ENCODE results near the gene TMEM238L. TPM values are rescaled to one million over a fixed set of nuclear protein-coding genes. Genes with fewer than 3 reads are reported as not detected.

The TMEM238L gene
- total RNA-seq, 1 donor from 2014 or later, result 1.2 TPM

DNA sequence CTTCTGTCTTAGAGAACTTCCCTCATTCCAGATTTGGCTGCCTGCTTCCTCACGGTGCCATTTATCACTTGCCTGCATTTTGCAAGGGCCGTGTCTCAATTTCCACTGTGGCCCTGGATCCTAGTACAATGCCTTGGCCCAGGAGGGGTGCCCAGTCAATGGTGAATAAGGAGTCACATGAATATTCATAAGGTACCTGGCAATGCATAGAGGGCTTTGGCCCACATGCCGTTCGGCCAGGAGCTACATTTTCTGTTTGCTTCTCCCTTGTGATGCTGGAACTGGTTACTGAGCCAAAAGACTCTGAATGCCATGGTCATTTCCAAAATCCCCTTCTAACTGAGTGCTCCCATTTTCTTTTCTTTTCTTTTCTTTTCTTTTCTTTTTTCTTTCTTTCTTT, 38.8 kb upstream of the TMEM238L start:
- Histone ChIP-seq H3K4me1 (no peaks in the 10 kb centered on the region), H3K27ac (no peak overlapping the region), H3K36me3 (no peaks in the 10 kb centered on the region), H3K27me3 (no peaks in the 10 kb centered on the region), H3K9me3 (no peaks in the 10 kb centered on the region), H3K4me3 (no peak overlapping the region)
- intact Hi-C loops (cut with DNase I), result no loop called here
- TF ChIP-seq, protein P1, sequence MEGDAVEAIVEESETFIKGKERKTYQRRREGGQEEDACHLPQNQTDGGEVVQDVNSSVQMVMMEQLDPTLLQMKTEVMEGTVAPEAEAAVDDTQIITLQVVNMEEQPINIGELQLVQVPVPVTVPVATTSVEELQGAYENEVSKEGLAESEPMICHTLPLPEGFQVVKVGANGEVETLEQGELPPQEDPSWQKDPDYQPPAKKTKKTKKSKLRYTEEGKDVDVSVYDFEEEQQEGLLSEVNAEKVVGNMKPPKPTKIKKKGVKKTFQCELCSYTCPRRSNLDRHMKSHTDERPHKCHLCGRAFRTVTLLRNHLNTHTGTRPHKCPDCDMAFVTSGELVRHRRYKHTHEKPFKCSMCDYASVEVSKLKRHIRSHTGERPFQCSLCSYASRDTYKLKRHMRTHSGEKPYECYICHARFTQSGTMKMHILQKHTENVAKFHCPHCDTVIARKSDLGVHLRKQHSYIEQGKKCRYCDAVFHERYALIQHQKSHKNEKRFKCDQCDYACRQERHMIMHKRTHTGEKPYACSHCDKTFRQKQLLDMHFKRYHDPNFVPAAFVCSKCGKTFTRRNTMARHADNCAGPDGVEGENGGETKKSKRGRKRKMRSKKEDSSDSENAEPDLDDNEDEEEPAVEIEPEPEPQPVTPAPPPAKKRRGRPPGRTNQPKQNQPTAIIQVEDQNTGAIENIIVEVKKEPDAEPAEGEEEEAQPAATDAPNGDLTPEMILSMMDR (IDR thresholded peaks at IDR 0.05), result no peak
- TF ChIP-seq POLR2A (IDR thresholded peaks at IDR 0.05) (no peak), POLR2AphosphoS5 (IDR thresholded peaks at IDR 0.05; ENCODE audit: insufficient read depth in 1 of 2, low read depth in 1 of 2) (no peak)
- no peak for DNase-seq (ENCODE audit: extremely low spot score in 2 of 2)

DNA sequence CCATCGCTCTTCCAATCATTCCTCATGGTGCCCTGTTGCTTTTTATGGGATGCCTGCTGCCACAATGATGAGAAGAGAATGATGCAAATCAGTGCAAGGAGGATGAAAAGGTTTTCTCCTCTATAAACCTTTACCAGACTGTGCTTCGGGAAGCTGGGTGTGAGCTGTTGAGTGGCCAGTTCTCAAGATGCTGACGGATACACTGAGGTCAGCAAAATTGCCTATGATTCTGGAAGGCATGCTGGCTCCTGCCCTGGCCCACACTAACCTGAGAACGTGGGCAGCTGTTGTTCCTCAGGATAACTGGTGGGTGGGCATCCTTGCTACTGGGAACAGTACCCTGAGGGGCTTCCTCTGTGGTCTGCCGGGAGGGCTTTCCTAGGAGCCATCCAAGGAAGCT, 34.8 kb upstream of the TMEM238L start:
- TF ChIP-seq POLR2A (IDR thresholded peaks at IDR 0.05), result no peak
- TF ChIP-seq POLR2AphosphoS5 (IDR thresholded peaks at IDR 0.05; ENCODE audit: insufficient read depth in 1 of 2, low read depth in 1 of 2), result no peak
- TF ChIP-seq, protein P1 (IDR thresholded peaks at IDR 0.05), result no peak
- Histone ChIP-seq H3K36me3 (no peaks in the 10 kb centered on the region), H3K4me3 (no peak overlapping the region), H3K9me3 (no peaks in the 10 kb centered on the region), H3K4me1 (no peaks in the 10 kb centered on the region), H3K27me3 (no peaks in the 10 kb centered on the region), H3K27ac (no peak overlapping the region)
- intact Hi-C loops (cut with DNase I), result no loop called here
- no peak for DNase-seq (ENCODE audit: extremely low spot score in 2 of 2)

DNA sequence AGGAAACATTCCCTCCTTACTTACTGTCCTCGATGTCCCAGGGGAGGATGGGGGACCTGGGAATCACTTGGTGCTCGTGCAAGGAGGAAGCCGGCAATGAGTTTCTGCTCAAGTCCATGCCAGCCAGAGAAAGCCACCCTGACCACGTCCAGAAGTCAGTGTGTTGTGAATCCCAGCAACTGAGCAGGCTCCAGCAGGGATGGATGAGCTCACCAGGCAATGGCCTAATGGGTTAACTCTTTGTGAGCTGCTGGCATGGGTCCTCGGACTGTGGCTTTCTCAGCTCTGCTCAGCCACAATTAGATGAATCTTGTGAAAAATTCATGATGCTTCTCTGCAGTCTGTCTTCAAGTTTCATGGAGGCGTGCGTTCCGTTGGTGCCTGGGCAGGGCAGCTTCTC, 34.0 kb upstream of the TMEM238L start, which contains the start of gene PIRT:
TSS of gene PIRT (minus strand) at position 167 of the 400 bp plus-strand sequence. CDS start 12,442 bp downstream, outside the sequence.
- no peaks in the 10 kb centered on the region for H3K9me3 ChIP-seq
- no peaks in the 10 kb centered on the region for H3K4me1 ChIP-seq
- TF ChIP-seq POLR2A (IDR thresholded peaks at IDR 0.05) (no peak), POLR2AphosphoS5 (IDR thresholded peaks at IDR 0.05; ENCODE audit: insufficient read depth in 1 of 2, low read depth in 1 of 2) (no peak)
- TF ChIP-seq, protein P1 (IDR thresholded peaks at IDR 0.05), result no peak
- no peaks in the 10 kb centered on the region for H3K36me3 ChIP-seq
- no peak within 1 kb of the TSS for H3K4me3 ChIP-seq
- no peak within 1 kb of the TSS for H3K27ac ChIP-seq
- no peaks in the 10 kb centered on the region for H3K27me3 ChIP-seq
- DNase-seq (ENCODE audit: extremely low spot score in 2 of 2), result no peak
- intact Hi-C loops (cut with DNase I), result no loop called here

DNA sequence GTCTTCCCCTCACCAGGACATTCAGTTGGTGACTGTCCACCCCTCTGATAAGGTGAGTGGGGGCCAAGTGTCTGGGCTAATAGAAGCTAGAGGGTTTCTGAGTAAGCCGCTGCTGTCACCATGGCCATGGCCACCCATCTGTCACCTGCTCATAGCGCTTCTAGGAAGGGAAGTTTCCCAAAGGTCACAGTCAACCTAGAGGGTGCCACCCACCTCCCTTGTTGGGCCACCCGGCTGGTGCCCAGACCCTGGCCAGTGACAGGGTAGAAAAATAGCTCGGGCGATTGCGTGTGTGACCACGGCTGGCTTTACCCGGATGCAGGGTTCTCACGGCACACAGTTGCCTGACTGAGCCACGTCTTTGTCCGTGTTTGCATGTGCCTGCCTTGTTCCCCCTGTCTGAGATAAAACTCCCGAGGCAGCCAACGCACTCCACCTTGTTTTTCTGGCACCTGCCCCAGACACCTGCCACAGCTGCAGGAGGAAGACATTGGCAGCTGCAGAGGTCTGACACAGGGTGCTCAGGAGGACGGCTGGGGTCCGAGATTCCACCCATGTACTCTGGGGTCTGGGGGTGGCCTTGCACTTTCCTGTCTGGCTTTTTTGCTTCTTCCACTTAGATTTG, 33.2 kb upstream of the TMEM238L start:
- H3K4me1 ChIP-seq, result no peaks in the 10 kb centered on the region
- intact Hi-C loops (cut with DNase I), result no loop called here

DNA sequence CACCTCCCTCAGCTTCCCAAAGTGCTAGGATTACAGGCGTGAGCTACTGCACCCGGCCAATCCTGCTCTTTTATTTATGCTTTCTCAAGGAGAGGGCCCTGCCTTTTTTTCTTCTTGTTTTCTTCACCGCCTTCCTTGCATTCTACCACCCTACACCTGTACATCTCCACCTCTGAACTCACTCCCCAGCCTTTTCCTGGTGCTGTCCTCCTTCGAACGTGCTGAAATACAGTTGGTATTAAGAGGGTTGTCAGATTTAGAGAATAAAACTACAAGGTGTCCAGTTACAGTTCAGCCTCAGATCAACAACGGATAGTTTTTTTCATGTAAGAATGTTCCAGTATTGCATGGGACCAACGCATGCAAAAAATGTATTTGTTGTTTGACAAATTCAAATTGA, 32.2 kb upstream of the TMEM238L start:
- H3K27ac ChIP-seq, result no peak overlapping the region
- H3K9me3 ChIP-seq, result no peaks in the 10 kb centered on the region
- H3K36me3 ChIP-seq, result no peaks in the 10 kb centered on the region
- H3K27me3 ChIP-seq, result no peaks in the 10 kb centered on the region
- intact Hi-C loops (cut with DNase I), result no loop called here
- TF ChIP-seq, protein P1 (IDR thresholded peaks at IDR 0.05), result no peak
- TF ChIP-seq POLR2A (IDR thresholded peaks at IDR 0.05), result no peak
- no peak for TF ChIP-seq POLR2AphosphoS5 (IDR thresholded peaks at IDR 0.05; ENCODE audit: insufficient read depth in 1 of 2, low read depth in 1 of 2)
- H3K4me3 ChIP-seq, result no peak overlapping the region
- no peaks in the 10 kb centered on the region for H3K4me1 ChIP-seq
- DNase-seq (ENCODE audit: extremely low spot score in 2 of 2), result no peak

More for the DNA sequence above, 33.2 kb upstream of the TMEM238L start:
- H3K36me3 ChIP-seq, result no peaks in the 10 kb centered on the region
- H3K4me3 ChIP-seq, result no peak overlapping the region
- TF ChIP-seq POLR2A (IDR thresholded peaks at IDR 0.05) (no peak), POLR2AphosphoS5 (IDR thresholded peaks at IDR 0.05; ENCODE audit: insufficient read depth in 1 of 2, low read depth in 1 of 2) (no peak)
- TF ChIP-seq, protein P1 (IDR thresholded peaks at IDR 0.05), result no peak
- DNase-seq (ENCODE audit: extremely low spot score in 2 of 2), result no peak
- no peak overlapping the region for H3K27ac ChIP-seq
- H3K9me3 ChIP-seq, result no peaks in the 10 kb centered on the region
- H3K27me3 ChIP-seq, result no peaks in the 10 kb centered on the region

All from vagina (tissue), 2 donors.